Prostate gland (tissue), 2 donors: Measurements from ENCODE around the gene INIP. TPM values are rescaled to one million over a fixed set of nuclear protein-coding genes. Genes with fewer than 3 reads are reported as not detected.
"Not testable (repeated sequence)": the region's sequence is repeated elsewhere in the genome, so short reads cannot be mapped to it uniquely, and the experiment has no call there.

Experiments used
- DNase-seq: peaks from one replicate; pipeline ENCODE4 v3.0.0-alpha.2; 2019; ENCODE audit warnings: low spot score
- H3K27ac ChIP-seq, 2 donors: fragments of 200-600 bp; sonication (generic); 2 replicates each; pipeline ENCODE4 v1.5.1; 2017 to 2019
- H3K27me3 ChIP-seq: fragments of 200-600 bp; sonication (generic); replicated peaks from 2 replicates; pipeline ENCODE4 v1.5.1; 2019; ENCODE audit not compliant: insufficient read depth
- H3K36me3 ChIP-seq, 2 donors: fragments of 200-600 bp; sonication (generic); 1 replicate in 1 of 2; 2 replicates in 1 of 2; pipeline versions ENCODE4 v1.5.1 to v1.8.1; 2017 to 2019
- H3K4me1 ChIP-seq: fragments of 200-600 bp; sonication (generic); replicated peaks from 2 replicates; pipeline ENCODE4 v1.5.1; 2019
- H3K4me3 ChIP-seq, 2 donors: fragments of 200-600 bp; sonication (generic); 2 replicates each; pipeline ENCODE4 v1.5.1; 2017 to 2019
- H3K9me3 ChIP-seq: fragments of 200-600 bp; sonication (generic); 2 replicates; pipeline ENCODE4 v1.5.1; 2017
- CTCF ChIP-seq, 4 experiments: fragments of 200-600 bp in 2 of 4; fragments of 450-650 bp in 2 of 4; sonication (generic) in 2 of 4; IDR thresholded peaks; 1 replicate in 3 of 4; 2 replicates in 1 of 4; pipeline ENCODE4 v1.5.1; 2016 to 2019; ENCODE audit warnings: antibody characterized with exemption in 4 of 4, mild to moderate bottlenecking in 2 of 4, moderate library complexity in 2 of 4
- POLR2A ChIP-seq: fragments of 450-650 bp; IDR thresholded peaks from one replicate; pipeline ENCODE4 v1.6.1; 2016; ENCODE audit warnings: antibody characterized with exemption, mild to moderate bottlenecking
- POLR2AphosphoS5 ChIP-seq: sonication (generic); formaldehyde crosslinking; IDR thresholded peaks from one replicate; pipeline ENCODE4 v1.6.1; 2017; ENCODE audit warnings: antibody characterized with exemption
- WGBS: methylation state at CpG from one replicate; pipeline ENCODE4 v1.1.5; 2018; 5-methylcytosine and 5-hydroxymethylcytosine counted together
- intact Hi-C: fragments of 100-400 bp; cut with DNase I; formaldehyde crosslinking; loops from one replicate; pipeline ENCODE4 v1.14.2; 2022
- total RNA-seq, 2 donors: library from RNA; depleted of rRNA; stranded (reverse); fragments of >200 nt; gene quantifications; one replicate each; pipeline ENCODE4 v1.1.0, GENCODE V29; 2016

INIP gene
- total RNA-seq, 2 donors from 2014 or later, result 21.0 to 36.6 TPM

GRCh38 chr9:112689161-112689740 is 28.7 kb downstream of the INIP start:
- no peaks in the 10 kb centered on the region for H3K4me1 ChIP-seq
- intact Hi-C loops, result no loop called here
- no peaks in the 10 kb centered on the region for H3K9me3 ChIP-seq
- no peak overlapping the region for H3K27ac ChIP-seq
- WGBS, result 90% methylated on average over 6 of the region's 6 CpGs
- H3K4me3 ChIP-seq, result no peak overlapping the region
- no peaks in the 10 kb centered on the region for H3K36me3 ChIP-seq
- H3K27me3 ChIP-seq, result no peaks in the 10 kb centered on the region
- DNase-seq, result no peak
- no peak for TF ChIP-seq POLR2A
- TF ChIP-seq POLR2AphosphoS5, result no peak
- no peak for TF ChIP-seq CTCF (IDR thresholded peaks at IDR 0.05)

- intact Hi-C loops, result no loop called here
- Histone ChIP-seq H3K27ac (no peak overlapping the region), H3K4me3 (no peak overlapping the region), H3K4me1 (no peaks in the 10 kb centered on the region), H3K9me3 (no peaks in the 10 kb centered on the region), H3K27me3 (no peaks in the 10 kb centered on the region), H3K36me3 (no peaks in the 10 kb centered on the region)
- WGBS, result 60% methylated on average over 6 of the region's 6 CpGs
- DNase-seq, result no peak
- no peak for TF ChIP-seq POLR2A
- TF ChIP-seq CTCF (IDR thresholded peaks at IDR 0.05), result no peak
These were observed 37.0 kb downstream of the INIP start for GRCh38 chr9:112680731-112681402.

GRCh38 chr9:112677040-112677439 is 40.9 kb downstream of the INIP start:
- no peaks in the 10 kb centered on the region for H3K9me3 ChIP-seq
- H3K4me3 ChIP-seq, result no peak overlapping the region
- H3K27ac ChIP-seq, result no peak overlapping the region
- no peak for DNase-seq
- TF ChIP-seq CTCF (IDR thresholded peaks at IDR 0.05), result no peak
- no peak for TF ChIP-seq POLR2A
- TF ChIP-seq POLR2AphosphoS5, result no peak
- no peaks in the 10 kb centered on the region for H3K4me1 ChIP-seq
- intact Hi-C loops, result no loop called here
- H3K27me3 ChIP-seq, result no peaks in the 10 kb centered on the region
- H3K36me3 ChIP-seq, result no peaks in the 10 kb centered on the region

GRCh38 chr9:112673221-112673620 is 44.7 kb downstream of the INIP start:
- WGBS, result 96% methylated on average over 4 of the region's 4 CpGs
- intact Hi-C loops, H3K27ac ChIP-seq: not testable (repeated sequence)

GRCh38 chr9:112670991-112671625 is 46.8 kb downstream of the INIP start:
- TF ChIP-seq POLR2A (no peak), POLR2AphosphoS5 (no peak), CTCF (IDR thresholded peaks at IDR 0.05) (no peak)
- intact Hi-C loops, result no loop called here
- no peaks in the 10 kb centered on the region for H3K4me1 ChIP-seq
- no peaks in the 10 kb centered on the region for H3K9me3 ChIP-seq
- H3K4me3 ChIP-seq, result no peak overlapping the region
- no peak overlapping the region for H3K27ac ChIP-seq
- no peaks in the 10 kb centered on the region for H3K27me3 ChIP-seq
- no peak for DNase-seq
- 26% methylated on average over 7 of the region's 7 CpGs for WGBS
- H3K36me3 ChIP-seq, result no peaks in the 10 kb centered on the region

More at GRCh38 chr9:112673221-112673620, 44.7 kb downstream of the INIP start:
- H3K27me3 ChIP-seq, H3K4me3 ChIP-seq, H3K4me1 ChIP-seq, DNase-seq, H3K9me3 ChIP-seq, H3K36me3 ChIP-seq: not testable (repeated sequence)
